Right renal pelvis (tissue), 4 donors: ENCODE results near the gene PSMC3IP. TPM values are rescaled to one million over a fixed set of nuclear protein-coding genes. Genes with fewer than 3 reads are reported as not detected.

Source experiments
- DNase-seq, 4 donors: peaks; one replicate each; pipeline ENCODE4 v3.0.0-alpha.2; 2013; ENCODE audit warnings: low read depth in 4 of 4, low spot score in 3 of 4, missing footprints in 1 of 4
- polyA plus RNA-seq, 4 donors: library from polyadenylated mRNA; unstranded; fragments of 120-200 nt; gene quantifications; one replicate each; pipeline ENCODE4 v1.2.1, GENCODE V29; 2013; ENCODE audit not compliant: insufficient read length in 4 of 4

The PSMC3IP gene
- polyA plus RNA-seq, 4 donors, result 16.7 to 17.9 (median 16.9) TPM

GRCh38 chr17:42586514-42587230 lies 9.1 kb upstream of the PSMC3IP start:
- no peak for DNase-seq

- DNase-seq, result no peak
Observed at GRCh38 chr17:42585353-42585752, 7.8 kb upstream of the PSMC3IP start.

GRCh38 chr17:42584880-42585279 lies 7.4 kb upstream of the PSMC3IP start:
- no peak for DNase-seq

- no peak for DNase-seq
Observed at GRCh38 chr17:42581744-42582270, 4.3 kb upstream of the PSMC3IP start.

DNA sequence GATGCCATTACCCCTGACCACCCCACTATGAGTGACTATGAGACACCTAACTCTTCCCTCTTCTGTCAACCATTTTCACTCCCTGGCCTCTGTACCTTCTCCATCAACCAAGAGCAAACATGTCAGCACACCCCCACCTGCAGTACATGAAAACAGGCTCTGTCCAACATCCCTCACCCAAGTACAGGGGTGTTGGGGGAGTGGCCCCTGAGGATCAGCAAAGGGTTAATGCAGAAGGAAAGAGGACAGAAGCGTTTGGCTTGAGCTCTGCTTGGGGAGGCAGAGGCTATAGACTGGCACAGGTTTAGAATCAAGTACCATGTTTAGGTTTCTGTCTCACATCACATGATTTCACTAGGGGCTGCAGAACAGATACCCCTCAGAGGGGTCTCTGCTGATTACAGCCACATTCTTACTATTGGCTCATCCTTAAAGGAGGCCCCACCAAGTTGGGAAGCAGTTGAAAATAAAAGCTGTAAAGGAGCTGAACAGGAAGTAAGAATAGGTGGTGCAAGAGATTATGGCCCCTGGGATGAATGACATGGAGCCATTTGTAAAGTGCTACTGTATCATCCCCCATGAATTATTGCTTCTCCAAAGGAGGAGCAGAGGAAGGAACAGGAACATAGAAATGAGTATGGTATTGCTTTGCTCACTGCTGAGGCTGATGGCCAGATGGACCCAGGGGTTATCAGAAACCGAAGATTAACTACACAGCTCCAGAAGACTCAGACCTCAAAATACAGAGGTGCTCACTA lies 2.4 kb upstream of the PSMC3IP start:
- DNase-seq, result no peak

GRCh38 chr17:42578282-42578869 lies 847 bp upstream of the PSMC3IP start:
- peak in 2 of 4 donors; percentile 56 to 72 for DNase-seq

DNA sequence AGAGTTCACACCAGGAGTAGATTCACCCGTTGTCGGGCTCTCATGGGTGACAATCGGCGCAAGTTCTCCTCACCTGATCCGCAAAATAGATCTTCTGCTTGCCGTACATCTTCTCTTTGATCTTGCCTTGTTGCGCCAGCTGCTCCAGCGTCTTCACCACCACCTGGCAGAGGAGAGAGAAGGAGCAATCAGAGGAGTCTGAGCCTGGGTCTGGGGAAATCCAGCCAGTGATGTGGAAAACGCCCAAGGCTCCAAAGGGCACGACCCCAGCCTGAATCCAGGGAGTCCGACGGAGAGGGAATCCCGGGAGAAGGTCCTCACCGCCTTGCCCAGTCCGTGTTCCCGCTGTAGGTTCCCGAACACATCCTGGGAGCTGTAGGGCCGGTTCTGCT lies 393 bp downstream of the PSMC3IP start:
- no peak for DNase-seq

DNA sequence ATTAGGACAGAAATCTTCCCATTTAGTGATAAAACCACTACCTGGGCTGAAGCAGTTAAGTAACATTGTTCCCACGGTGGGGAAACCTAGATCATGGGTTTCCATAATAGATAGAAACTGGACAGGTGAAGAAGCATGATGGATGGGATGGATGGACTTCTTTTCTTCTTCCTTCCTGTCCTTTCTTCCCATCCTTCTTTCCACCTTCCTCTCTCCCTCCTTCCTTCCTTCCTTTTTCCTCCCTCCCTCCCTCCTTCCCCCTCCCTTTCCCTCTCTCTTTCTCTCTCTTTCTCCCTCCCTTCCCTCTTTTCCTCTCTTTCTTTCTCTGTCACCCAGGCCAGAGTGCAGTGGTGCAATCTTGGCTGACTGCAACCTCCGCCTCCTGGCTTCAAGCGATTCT lies 3.1 kb downstream of the PSMC3IP start:
- no peak for DNase-seq

- no peak for DNase-seq
Observed at GRCh38 chr17:42573095-42573494, 4.4 kb downstream of the PSMC3IP start.

DNA sequence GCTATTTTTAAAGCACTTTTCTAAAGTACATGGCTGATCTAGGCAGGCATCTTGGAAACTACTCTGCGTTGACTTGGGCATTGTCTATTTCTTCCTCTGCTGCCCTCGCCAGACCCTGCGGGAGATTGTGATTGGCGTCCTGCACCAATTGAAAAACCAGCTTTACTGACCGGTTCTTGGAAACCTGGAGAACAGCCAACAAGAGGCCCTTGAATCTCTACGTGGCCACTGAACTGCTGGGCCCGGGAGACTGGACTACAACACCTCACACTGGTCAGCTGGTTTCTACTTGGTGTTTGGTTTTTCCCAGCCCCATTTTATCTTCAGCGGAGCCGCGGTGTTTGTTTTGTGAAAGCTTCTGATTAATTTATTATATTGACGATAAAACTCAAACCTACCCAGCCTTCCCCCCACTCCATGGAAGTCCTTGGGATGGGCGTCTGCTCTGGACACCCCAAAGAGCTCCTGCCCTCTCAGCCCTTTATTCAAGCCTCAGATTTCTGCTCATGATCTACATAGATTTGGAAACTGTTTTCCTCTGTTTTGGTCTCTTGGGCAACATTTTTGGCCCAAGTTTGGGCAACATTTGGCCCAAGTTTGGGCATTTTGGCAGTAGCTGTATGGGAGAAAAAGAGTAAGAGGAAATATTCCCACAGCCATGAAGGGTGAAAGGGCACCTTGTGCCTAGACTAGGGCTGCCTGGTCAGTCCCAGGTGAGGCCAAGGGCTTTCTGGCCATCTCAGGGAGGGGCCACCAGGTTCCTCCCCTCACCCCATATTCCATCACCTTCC lies 5.9 kb downstream of the PSMC3IP start:
- no peak for DNase-seq

DNA sequence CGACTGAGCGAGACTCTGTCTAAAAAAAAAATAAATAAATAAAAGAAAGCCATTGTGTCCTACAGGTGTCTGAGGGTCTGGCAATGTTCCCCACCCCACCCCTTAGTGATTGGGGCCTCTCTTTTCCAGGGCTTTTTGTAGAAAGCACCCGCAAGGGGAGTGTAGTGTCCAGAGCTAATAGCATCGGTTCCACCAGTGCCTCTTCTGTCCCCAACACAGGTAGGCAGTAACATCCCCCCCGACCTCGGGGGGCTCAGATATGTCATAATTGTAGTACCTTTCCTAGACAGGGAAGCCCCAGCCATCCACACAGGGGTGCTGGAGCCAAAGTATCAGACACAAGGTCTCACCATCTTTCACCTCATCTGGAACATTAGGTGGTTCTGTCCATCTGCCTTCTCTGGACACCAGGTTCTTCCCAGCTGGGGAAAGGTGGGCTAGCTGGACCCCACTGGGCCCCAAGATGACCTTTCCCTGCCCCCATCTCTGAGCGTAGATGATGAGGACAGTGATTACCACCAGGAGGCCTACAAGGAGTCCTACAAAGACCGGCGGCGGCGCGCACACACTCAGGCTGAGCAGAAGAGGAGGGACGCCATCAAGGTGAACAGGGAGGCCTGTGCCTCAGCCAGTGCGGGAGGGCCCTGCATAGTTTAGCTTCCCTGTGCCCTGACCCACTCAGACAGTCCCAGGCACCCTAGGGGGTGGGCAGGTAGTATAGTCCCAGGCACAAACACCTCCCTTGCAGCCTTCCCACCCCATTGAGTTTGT lies 9.0 kb downstream of the PSMC3IP start:
- no peak for DNase-seq

- peak; percentile 75 to 89 (median 79) for DNase-seq
Observed at GRCh38 chr17:42566883-42567573, 10.5 kb downstream of the PSMC3IP start, which contains the start of gene MLX. Gene MLX (plus strand): TSS chr17:42567100. CDS start chr17:42567125, 25 bp downstream.

GRCh38 chr17:42566215-42566882 lies 11.2 kb downstream of the PSMC3IP start:
- no peak for DNase-seq

DNA sequence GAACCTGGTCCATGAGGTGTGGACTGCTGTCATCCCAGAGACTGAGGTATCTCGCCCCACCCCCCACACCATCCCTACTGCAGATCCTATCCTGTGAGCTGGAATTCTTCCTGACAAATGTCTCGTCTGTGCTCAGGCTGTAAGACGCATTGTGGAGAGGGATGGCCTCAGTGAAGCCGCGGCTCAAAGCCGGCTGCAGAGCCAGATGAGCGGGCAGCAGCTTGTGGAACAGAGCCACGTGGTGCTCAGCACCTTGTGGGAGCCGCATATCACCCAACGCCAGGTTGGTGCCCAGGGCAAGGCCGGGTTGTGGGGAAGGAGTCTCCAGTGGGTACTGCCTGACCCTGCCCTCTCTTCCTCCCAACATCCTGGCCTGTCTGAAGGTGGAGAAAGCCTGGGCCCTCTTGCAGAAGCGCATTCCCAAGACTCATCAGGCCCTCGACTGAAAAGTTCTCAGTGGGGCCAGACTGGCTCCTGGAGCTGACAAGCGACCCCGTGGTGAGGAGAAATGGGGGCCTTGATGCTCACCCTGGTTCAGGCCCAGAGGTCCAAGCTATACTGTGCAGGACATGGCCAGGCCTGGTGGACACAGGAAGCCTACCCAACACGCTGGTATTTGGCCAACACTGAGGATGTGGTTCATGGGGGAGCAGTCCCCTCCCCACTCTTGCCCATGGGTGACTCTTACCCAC lies 11.9 kb downstream of the PSMC3IP start:
- DNase-seq, result no peak

DNA sequence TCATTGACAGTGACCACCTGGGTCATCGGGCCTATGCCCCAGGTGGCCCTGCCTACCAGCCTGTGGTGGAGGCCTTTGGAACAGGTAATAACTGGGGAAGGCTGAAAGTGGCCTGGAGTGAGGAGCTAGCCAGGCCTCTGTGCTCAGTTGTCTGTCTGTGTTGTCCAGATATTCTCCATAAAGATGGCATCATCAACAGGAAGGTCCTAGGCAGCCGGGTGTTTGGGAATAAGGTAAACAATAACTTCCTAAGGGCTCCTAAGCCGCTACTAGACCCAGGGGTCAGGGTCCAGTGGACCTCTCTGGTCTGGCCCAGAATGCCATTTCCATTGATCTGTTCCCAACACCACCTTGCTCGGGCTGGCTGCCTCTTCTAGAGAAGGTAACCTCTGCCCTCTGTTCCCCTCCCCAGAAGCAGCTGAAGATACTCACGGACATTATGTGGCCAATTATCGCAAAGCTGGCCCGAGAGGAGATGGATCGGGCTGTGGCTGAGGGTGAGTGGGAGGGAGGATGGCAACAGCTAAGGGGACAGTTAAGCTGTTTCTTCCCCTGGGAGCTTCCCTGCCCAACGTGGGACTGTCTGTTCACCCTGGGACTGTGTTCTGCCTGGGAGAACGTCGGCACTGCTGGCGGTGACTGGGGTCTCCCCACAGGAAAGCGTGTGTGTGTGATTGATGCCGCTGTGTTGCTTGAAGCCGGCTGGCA lies 12.6 kb downstream of the PSMC3IP start:
- DNase-seq, result no peak

GRCh38 chr17:42563950-42564349 lies 13.6 kb downstream of the PSMC3IP start:
- DNase-seq, result no peak

DNA sequence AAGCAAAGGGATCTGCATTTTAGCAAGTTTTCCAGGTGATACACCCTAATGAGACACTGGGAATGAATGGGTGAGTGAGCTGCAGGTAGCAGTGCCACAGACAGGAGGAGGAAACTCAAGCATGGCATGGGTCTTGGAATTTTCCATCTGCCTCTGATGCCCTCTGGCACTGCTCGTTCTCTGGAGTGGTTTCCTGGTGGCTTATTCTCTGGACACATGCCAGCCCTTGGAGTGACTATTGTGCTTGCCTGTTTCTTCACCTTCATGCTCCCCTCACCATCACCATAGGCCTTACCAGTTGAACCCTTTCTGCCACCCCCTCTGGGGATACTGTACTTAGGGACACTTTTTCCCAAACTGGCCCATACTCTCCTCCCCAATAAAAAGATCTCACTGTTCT lies 14.0 kb downstream of the PSMC3IP start:
- DNase-seq, result no peak

DNA sequence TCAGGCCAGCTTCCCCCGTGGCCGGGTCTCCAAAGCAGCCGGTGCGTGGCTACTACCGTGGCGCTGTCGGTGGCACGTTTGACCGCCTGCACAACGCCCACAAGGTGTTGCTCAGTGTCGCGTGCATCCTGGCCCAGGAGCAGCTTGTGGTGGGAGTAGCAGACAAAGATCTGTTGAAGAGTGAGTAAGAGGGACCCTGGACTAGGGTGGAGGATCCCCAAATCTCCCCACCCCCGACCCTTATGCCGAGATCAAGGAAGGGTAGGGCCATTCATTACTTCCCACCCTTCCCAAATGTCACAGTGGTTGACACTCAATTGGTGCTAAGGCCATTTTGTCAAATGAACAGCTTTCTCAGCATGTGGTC lies 14.4 kb downstream of the PSMC3IP start:
- no peak for DNase-seq
